GM12873 (cell line): ENCODE measurements around the gene DNM2.

Experiments used
- CTCF ChIP-seq: IDR thresholded peaks from 2 replicates; pipeline ENCODE4 v1.5.1; 2012; ENCODE audit warnings: low read depth, mild to moderate bottlenecking, moderate library complexity, low read length, control low read depth; ENCODE audit not compliant: insufficient read depth; ENCODE audit errors: missing control alignments

Gene DNM2

DNA sequence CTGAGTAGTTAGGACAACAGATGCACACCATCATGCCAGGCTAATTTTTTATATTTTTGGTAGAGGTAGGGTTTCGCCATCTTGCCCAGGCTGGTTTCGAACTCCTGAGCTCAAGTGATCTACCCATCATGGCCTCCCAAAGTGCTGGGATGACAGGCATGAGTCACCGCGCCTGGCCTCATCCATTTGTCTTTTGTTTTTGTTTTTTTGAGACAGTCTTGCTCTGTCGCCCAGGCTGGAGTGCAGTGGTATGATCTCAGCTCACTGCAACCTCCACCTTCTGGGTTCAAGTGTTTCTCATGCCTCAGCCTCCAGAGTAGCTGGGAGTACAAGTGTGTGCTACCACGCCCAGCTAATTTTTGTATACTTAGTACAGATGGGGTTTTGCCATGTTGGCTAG, 57.0 kb downstream of the DNM2 start:
- no peak for TF ChIP-seq CTCF

DNA sequence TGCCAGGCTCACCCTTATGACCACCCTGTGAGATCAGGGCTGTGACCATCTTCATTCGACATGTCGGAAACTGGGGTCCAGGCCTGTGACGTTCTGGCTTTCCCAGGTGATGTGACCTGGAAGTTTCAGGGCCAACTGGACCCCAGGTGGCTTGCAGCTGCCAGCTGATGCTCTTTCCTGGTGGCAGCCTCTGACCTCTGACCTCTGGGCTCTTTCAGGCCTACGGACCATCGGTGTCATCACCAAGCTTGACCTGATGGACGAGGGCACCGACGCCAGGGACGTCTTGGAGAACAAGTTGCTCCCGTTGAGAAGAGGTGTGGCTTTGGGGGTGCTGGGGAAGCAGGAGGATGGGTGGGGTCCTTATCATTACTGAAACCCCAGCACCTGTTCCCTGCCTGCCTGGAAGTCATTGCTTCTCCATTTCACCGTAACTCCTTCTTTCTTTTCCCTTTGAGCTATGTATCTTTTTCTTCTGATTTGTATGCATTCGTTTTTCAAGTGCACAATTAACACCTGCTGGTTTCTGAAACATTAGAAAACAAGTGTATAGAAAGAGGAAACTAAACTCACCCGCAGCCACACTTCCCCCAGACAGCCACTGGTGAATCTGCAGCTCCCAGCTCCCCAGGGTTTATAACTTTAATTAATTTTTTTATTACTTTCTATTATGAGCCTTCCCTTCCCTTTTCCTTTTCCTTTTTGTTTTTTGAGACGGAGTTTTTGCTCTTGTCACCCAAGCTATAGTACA, 59.2 kb downstream of the DNM2 start:
- TF ChIP-seq CTCF: no peak

DNA sequence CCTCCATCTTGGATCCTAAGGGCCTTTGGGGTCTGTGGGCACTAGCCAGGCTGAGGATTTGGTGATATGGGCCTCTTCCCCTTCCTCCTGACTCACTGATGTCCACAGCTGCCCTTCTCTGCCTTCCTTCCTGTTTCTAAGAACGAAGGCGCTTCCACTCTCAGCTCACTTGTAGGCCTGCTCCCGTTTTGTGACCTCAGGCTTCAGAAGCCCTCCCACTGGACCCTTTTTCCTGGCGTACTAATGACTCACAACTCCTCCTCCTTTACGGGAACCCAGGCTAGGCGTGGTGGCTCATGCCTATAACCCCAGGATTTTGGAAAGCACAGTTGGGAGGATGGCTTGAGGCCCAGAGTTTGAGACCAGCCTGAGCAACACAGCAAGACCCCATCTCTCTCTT, 62.5 kb downstream of the DNM2 start:
- TF ChIP-seq CTCF: no peak

DNA sequence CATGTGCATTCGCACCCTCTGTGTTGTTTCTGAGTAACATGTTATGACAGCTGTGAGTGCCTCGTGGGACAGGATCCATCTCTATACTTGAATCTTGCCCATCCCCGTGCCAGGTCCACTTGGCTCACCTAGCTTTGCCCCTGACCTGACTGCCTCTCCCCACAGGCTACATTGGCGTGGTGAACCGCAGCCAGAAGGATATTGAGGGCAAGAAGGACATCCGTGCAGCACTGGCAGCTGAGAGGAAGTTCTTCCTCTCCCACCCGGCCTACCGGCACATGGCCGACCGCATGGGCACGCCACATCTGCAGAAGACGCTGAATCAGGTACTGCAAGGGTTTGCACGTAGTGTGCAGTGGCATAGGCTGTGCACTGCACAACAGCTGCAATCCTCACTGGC, 64.9 kb downstream of the DNM2 start:
- no peak for TF ChIP-seq CTCF

GRCh38 chr19:10784257-10784656, 66.4 kb downstream of the DNM2 start:
- no peak for TF ChIP-seq CTCF

DNA sequence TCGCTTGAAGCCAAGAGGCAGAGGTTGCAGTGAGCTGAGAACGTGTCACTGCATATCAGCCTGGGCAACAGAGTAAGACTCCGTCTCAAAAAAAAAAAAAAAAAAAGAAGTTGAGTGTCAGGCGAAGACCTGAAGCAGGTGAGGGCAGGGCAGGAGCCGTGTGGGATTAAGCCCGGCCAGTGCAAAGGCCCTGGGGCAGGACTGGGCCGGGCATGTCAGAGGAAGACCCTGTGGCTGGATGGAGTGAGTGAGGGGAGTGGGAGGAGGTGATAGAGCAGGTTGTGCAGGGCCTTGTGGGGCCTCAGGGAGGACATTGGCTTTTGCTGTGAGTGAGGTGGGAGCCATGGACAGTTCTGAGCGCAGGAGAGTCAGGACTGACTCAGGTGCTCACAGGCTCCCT, 70.3 kb downstream of the DNM2 start:
- no peak for TF ChIP-seq CTCF

- no peak for TF ChIP-seq CTCF
Measured at GRCh38 chr19:10789866-10790265, 72.0 kb downstream of the DNM2 start.
